PC-9 (cell line): ENCODE data around the gene BOK. TPM values are rescaled to one million over a fixed set of nuclear protein-coding genes. Genes with fewer than 3 reads are reported as not detected.

Experiments used
- BruUV-seq: library from RNA; stranded (reverse); fragments of 400-500 nt; replicated peaks from 2 replicates; lab custom pipeline; 2021; lab: Mats Ljungman, UMichigan
- CTCF ChIA-PET: fragments of 300-600 bp; sonication (Branson Sonifier 250); formaldehyde crosslinking; loops from one replicate; lab custom pipeline; 2022; ENCODE audit warnings: antibody characterized with exemption; lab: Charles Lee
- POLR2A ChIA-PET: fragments of 300-600 bp; sonication (Branson Sonifier 250); formaldehyde crosslinking; loops from one replicate; lab custom pipeline; 2022; ENCODE audit warnings: antibody characterized with exemption; ENCODE audit not compliant: unreplicated experiment; lab: Charles Lee
- DNase-seq, 2 experiments: peaks; one replicate each; pipeline versions ENCODE4 v3.0.0 to v3.0.0-alpha.2; 2015 to 2022; ENCODE audit warnings: mixed read lengths in 1 of 2
- H2AFZ ChIP-seq: fragments of 200-600 bp; sonication (generic); 2 replicates; pipeline ENCODE4 v1.8.1; 2017; ENCODE audit warnings: antibody characterized with exemption
- H3F3A ChIP-seq: fragments of 200-600 bp; sonication (generic); 2 replicates; pipeline ENCODE4 v1.8.1; 2017; ENCODE audit warnings: antibody characterized with exemption, mild to moderate bottlenecking, low read depth; ENCODE audit not compliant: insufficient read depth
- H3K27ac ChIP-seq: fragments of 200-600 bp; sonication (generic); 2 replicates; pipeline ENCODE4 v1.6.1; 2016; ENCODE audit warnings: mixed run types
- H3K27me3 ChIP-seq: fragments of 200-600 bp; sonication (generic); 2 replicates; pipeline ENCODE4 v1.6.1; 2016; ENCODE audit warnings: low read depth, mixed run types; ENCODE audit not compliant: insufficient read depth
- H3K36me3 ChIP-seq: fragments of 200-600 bp; sonication (generic); 2 replicates; pipeline ENCODE4 v1.6.1; 2016; ENCODE audit warnings: low read depth, mixed run types
- H3K4me1 ChIP-seq: fragments of 200-600 bp; sonication (generic); replicated peaks from 2 replicates; pipeline ENCODE4 v1.6.1; 2016; ENCODE audit warnings: mixed run types; ENCODE audit not compliant: insufficient read depth
- H3K4me2 ChIP-seq: fragments of 200-600 bp; sonication (generic); 2 replicates; pipeline ENCODE4 v1.6.1; 2017; ENCODE audit warnings: mixed run types
- H3K4me3 ChIP-seq: fragments of 200-600 bp; sonication (generic); 2 replicates; pipeline ENCODE4 v1.6.1; 2016; ENCODE audit warnings: mixed run types
- H3K79me2 ChIP-seq: fragments of 200-600 bp; sonication (generic); 2 replicates; pipeline ENCODE4 v1.6.1; 2017; ENCODE audit warnings: low read depth, mixed run types
- H3K9me2 ChIP-seq: fragments of 200-600 bp; sonication (generic); 2 replicates; pipeline ENCODE4 v1.8.1; 2017; ENCODE audit warnings: mild to moderate bottlenecking; ENCODE audit not compliant: insufficient read depth
- H3K9me3 ChIP-seq: fragments of 200-600 bp; sonication (generic); 2 replicates; pipeline ENCODE4 v1.8.1; 2016; ENCODE audit warnings: low read depth; ENCODE audit not compliant: insufficient read depth
- H4K20me1 ChIP-seq: fragments of 200-600 bp; sonication (generic); 2 replicates; pipeline ENCODE4 v1.8.1; 2017; ENCODE audit not compliant: insufficient read depth
- CTCF ChIP-seq: fragments of 200-600 bp; sonication (generic); conservative IDR thresholded peaks from 2 replicates; pipeline ENCODE4 v1.6.1; 2017; ENCODE audit warnings: mixed run types, antibody characterized with exemption, mild to moderate bottlenecking, moderate library complexity
- EZH2 ChIP-seq: fragments of 200-600 bp; sonication (generic); IDR thresholded peaks from 2 replicates; pipeline ENCODE4 v1.8.0; 2017; ENCODE audit warnings: antibody characterized with exemption, low read depth
- intact Hi-C: fragments of 100-400 bp; cut with micrococcal nuclease; formaldehyde crosslinking; loops from one replicate; pipeline ENCODE4 v1.10.0; 2022; ENCODE audit not compliant: unreplicated experiment
- total RNA-seq: library from RNA; stranded (reverse); gene quantifications from 2 replicates; pipeline ENCODE4 v1.2.3, GENCODE V29; 2021

The BOK gene
- total RNA-seq, 1 experiment from 2014 or later, result 72.8 TPM

- no peaks in the 10 kb centered on the region for H3K27me3 ChIP-seq
- H3K27ac ChIP-seq, result no peak overlapping the region
- DNase-seq, result no peak
- peaks cover 9% of the 10 kb centered on the region for H4K20me1 ChIP-seq
- no peaks in the 10 kb centered on the region for H3K4me1 ChIP-seq
- intact Hi-C loops, result loop anchor here (2.0 to 5.0 kb wide), 4 partner anchors 37 to 242 kb away; partner anchors contain the start of genes FARP2 and STK25
- no peak for TF ChIP-seq EZH2
- TF ChIP-seq CTCF, result no peak
- no peaks in the 10 kb centered on the region for H3K9me3 ChIP-seq
- no TSS peak for BruUV-seq
- no peaks in the 10 kb centered on the region for H3K9me2 ChIP-seq
- H2AFZ ChIP-seq, result no peak overlapping the region
- ChIA-PET POLR2A (no interaction called here), CTCF (interaction anchor here (1.7 kb wide), 1 partner anchor 50 kb away, joined by 12 read pairs; no protein-coding TSS in a partner anchor)
- H3K4me2 ChIP-seq, result no peak overlapping the region
- H3K79me2 ChIP-seq, result no peaks in the 10 kb centered on the region
- no peak overlapping the region for H3K4me3 ChIP-seq
- peaks cover 6% of the 10 kb centered on the region; the same call in 1 of the 2 replicates for H3F3A ChIP-seq
- no peaks in the 10 kb centered on the region; the same call in 1 of the 2 replicates for H3K36me3 ChIP-seq
Observed at GRCh38 chr2:241599615-241600014, 41.1 kb downstream of the BOK start.

GRCh38 chr2:241601841-241602240 lies 43.3 kb downstream of the BOK start:
- TF ChIP-seq CTCF, result no peak
- TF ChIP-seq EZH2, result no peak
- no peak overlapping the region for H3K4me3 ChIP-seq
- H3K36me3 ChIP-seq, result no peaks in the 10 kb centered on the region
- H3K79me2 ChIP-seq, result no peaks in the 10 kb centered on the region
- BruUV-seq, result no TSS peak
- H3K27ac ChIP-seq, result no peak overlapping the region
- no peak overlapping the region for H2AFZ ChIP-seq
- H4K20me1 ChIP-seq, result peaks cover 9% of the 10 kb centered on the region
- no peak overlapping the region for H3K4me2 ChIP-seq
- ChIA-PET POLR2A (no interaction called here), CTCF (no interaction called here)
- intact Hi-C loops, result no loop called here
- H3F3A ChIP-seq, result peaks cover 5% of the 10 kb centered on the region; the same call in 1 of the 2 replicates
- no peaks in the 10 kb centered on the region for H3K4me1 ChIP-seq
- H3K9me3 ChIP-seq, result no peaks in the 10 kb centered on the region
- H3K9me2 ChIP-seq, result no peaks in the 10 kb centered on the region
- H3K27me3 ChIP-seq, result no peaks in the 10 kb centered on the region
- DNase-seq, result no peak

- CTCF ChIA-PET, result no interaction called here
- Histone ChIP-seq H3K27me3 (no peaks in the 10 kb centered on the region), H3K79me2 (no peaks in the 10 kb centered on the region)
Observed at GRCh38 chr2:241602720-241603119, 44.2 kb downstream of the BOK start.

More at GRCh38 chr2:241602720-241603119, 44.2 kb downstream of the BOK start:
- POLR2A ChIA-PET, result no interaction called here
- Histone ChIP-seq H3K36me3 (no peaks in the 10 kb centered on the region), H3K4me1 (no peaks in the 10 kb centered on the region), H3K9me3 (no peaks in the 10 kb centered on the region), H3F3A (peaks cover 5% of the 10 kb centered on the region; the same call in 1 of the 2 replicates), H3K27ac (no peak overlapping the region), H3K9me2 (no peaks in the 10 kb centered on the region), H3K4me3 (no peak overlapping the region), H2AFZ (no peak overlapping the region), H3K4me2 (no peak overlapping the region), H4K20me1 (peaks cover 9% of the 10 kb centered on the region)
- no peak for TF ChIP-seq EZH2
- no peak for TF ChIP-seq CTCF
- intact Hi-C loops, result no loop called here
- BruUV-seq, result no TSS peak
- no peak for DNase-seq
